ENCODE results near the gene SLC35A4.
"Not testable (repeated sequence)": the region's sequence is repeated elsewhere in the genome, so short reads cannot be mapped to it uniquely, and the experiment has no call there.

The SLC35A4 gene

DNA sequence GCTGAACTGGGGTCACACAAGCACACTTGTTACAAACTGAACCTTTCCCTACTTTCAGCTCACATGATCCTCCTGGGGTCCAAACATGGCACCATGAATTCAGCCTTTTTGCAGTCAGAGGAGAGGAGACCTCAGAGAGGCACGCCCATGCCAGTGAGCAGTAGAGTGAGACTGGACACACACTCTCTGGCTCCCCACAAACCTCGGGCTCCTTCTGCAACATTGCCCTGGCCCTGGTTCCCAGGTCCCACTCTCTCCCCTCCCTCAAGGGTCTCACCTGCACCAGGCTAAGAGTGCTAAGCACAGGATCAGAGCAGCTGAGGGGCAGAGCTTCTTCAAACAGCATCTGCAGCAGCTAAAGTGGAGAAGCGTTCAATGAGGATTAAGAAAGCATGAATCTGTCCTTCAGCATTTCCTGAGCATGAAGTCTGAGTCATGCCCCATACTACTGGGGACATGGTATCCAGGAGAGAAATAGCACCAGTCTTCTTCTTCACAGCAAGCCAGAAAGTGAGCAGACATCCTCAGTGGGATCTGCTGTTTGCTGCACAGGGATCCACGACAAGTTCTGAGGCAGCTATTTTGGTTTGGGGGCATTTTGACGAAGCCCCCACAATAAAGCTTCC lies 27.2 kb downstream of the SLC35A4 start:
- no peak for DNase-seq

GRCh38 chr5:140593070-140593469 lies 28.4 kb downstream of the SLC35A4 start:
- DNase-seq = not testable (repeated sequence)

DNA sequence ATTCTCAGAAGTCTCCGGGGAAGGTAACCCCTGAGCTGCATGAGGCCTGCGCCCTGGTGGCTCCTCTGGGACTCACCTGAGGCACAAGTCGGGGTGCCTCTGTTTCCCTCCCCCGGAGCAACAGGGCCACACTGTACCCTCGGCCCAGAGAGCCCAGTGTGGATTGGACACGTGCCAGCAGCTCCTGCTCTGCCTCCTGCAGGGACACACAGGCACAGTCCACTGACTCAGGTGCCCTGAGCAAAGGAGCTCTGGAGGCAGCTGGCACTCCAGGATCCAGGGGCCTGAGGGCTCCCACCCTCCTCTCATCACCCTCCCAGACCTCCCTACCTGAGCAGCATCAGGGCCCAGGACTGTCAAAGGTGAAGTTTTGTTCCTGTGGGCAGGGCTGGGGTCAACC lies 29.5 kb downstream of the SLC35A4 start:
- DNase-seq = no peak

DNA sequence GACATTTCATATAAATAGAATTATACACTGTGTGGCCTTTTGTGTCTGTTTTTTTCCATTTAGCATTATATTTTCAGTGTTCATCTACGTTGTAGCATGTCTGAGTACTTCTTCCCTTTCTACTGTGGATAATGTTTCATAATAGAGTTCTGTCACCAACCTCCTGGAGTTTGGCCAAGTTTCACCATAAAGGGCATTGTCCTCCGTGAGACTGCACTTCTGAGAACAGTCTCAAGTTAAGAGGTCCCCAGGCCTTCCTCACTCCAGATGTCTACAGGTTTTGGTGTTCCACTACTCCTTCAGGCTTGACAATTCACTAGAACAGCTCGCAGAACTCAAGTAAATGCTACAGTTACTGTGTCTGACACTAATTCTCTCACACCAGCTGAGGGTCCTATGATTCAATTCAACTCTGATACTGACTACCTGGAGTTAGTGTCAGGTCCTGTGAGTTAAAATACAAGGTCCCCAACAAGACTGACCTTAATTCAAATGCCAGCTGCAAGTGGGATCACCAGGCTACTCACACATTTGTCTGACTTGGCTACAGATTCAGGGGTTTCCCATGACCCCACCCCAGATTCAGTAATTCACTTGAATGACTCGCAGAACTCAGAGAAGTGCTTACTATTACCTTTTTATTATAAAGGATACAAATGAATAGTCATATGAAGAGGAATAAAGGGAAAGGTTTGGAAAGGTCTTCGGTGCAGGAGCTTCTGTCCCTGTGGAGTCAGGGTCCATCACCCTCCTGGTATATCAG lies 31.1 kb downstream of the SLC35A4 start:
- DNase-seq = no peak

DNA sequence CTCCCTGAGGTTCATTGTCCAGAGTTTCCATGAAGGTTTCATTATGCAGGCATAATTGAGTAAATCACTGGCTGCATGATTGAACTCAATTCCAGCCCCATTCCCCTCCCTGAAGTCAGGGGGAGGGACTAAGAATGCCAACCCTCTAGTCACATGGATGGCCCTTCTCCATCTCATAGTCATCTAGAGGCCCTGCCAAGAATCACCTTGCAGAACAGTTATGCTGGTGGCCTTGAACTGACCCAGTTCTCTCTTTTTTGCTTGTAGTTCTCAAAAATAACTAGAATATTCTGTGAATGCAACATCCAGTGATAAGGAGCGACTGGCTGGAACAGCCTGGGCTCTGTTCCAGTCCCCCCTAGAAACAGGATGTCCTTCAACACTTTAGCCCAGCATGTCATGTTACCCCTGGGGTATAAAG lies 31.7 kb downstream of the SLC35A4 start:
- no peak for DNase-seq

DNA sequence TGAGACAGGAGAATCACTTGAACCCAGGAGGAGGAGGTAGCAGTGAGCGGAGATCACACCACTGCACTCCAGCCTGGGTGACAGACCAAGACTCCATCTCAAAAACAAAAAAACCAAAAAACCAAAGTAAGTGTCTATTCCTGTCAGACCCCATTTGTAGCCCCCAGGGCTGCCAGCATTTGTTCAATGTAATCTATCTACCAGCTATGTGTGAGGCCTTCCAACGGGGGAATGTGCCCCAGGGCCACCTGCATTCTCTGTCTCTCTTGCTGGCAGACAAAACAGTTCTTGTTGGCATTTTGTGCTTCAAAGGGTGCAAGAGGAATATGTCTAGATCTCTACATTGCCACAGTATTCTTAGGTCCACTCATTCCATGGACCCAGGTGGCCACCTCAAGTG lies 34.2 kb downstream of the SLC35A4 start:
- DNase-seq = no peak

GRCh38 chr5:140600096-140600495 lies 35.5 kb downstream of the SLC35A4 start:
- DNase-seq = no peak

- DNase-seq = no peak
These were observed 37.5 kb downstream of the SLC35A4 start for GRCh38 chr5:140602147-140602546.

GRCh38 chr5:140603446-140603698 lies 38.7 kb downstream of the SLC35A4 start:
- not testable (repeated sequence) for DNase-seq

- no peak for DNase-seq
These were observed 39.1 kb downstream of the SLC35A4 start for GRCh38 chr5:140603734-140604133.

- no peak for DNase-seq
These were observed 41.3 kb downstream of the SLC35A4 start for GRCh38 chr5:140605879-140606278.

DNA sequence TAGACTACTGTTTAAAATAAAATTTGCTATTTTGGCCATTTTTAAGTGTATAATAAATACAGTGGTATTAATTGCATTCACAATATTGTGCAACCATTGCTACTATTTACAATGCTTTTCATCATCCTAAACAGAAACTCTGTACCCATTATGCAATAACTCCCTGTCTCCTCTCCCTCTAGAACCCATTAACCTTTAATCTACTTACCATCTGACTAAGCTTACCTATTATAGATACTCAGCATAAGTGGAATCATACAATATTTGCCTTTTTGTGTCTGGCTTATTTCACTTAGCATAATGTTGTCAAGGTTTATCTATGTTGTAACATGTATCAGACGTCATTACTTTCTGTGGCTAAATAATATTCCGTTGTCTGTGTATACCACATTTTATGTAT lies 42.4 kb downstream of the SLC35A4 start:
- no peak for DNase-seq

- no peak for DNase-seq
These were observed 44.1 kb downstream of the SLC35A4 start for GRCh38 chr5:140608722-140609121.

- no peak for DNase-seq
These were observed 44.5 kb downstream of the SLC35A4 start for GRCh38 chr5:140609126-140609525.

DNA sequence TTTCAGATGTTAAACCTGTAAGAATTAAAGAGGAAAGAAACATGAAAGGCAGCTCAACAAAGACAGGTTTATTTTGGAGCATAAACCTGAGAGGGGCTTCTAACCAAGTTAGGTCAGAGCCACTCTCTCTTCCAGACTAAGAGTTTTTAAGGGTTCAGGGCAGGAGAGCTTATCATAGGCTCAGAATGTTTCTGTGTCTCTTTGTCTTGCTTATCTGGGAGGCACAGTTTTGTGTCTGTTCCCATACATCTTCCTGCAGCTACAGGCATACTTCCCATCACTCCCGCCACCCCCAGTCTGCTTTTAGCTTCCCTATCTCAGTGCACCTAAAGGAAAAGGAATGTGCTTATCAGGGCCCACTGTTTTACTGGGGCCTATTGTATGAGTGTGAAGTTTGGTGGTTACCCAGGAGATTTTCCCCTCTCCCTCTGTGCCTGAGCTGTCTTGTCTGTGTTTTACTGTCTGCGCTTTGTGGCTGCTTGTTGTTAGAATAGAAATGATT lies 46.4 kb downstream of the SLC35A4 start:
- DNase-seq = no peak

Data from NCI-H187 (cell line).